ENCODE results near the gene LZTS3. TPM values are rescaled to one million over a fixed set of nuclear protein-coding genes. Genes with fewer than 3 reads are reported as not detected.

The LZTS3 gene
- total and polyA plus RNA-seq, 12 donors = 3.6 to 29.9 (median 11.5) TPM

DNA sequence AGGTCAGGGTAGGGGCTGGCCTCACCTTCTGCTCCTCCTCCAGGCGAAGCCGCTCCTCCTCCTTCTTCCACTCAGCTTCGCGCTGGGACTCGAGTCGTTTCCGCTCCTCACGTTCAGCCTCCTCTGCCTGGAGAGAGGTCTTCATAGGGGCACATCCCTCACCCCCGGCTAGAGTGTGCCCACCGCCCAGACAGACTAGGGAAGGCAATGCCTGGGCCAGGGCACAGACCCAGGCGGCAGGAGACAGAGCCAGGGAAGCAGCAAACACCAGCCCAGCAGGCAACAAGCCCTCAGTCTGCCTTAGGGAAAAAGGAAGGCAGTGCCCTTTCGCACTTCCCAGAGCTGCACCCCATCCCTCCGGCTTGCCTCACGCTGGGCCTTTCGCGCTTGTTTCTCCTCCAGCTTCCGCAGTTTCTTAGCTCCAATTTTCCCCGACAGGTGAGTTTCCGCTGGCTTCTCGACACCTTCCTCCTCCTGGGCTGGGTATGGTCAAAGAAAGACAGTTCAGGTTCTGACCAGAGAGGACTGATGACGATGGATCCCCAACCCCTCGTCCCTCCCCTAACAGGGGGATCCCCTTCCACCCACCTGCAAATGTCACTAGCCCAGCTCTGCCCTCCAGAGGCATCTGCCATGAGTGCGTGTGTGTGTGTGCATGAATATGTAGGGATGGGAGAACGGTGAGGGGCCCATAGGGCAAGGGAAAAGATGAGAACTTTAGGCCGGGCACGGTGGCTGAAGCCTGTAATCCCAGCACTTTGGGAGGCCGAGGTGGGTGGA lies 26.8 kb upstream of the LZTS3 start:
- H3K27ac ChIP-seq = no peak overlapping the region
- no peaks in the 10 kb centered on the region for H3K27me3 ChIP-seq
- H3K4me1 ChIP-seq (replicated peaks in 1 of 2) = peaks cover 10 to 13% of the 10 kb centered on the region in 2 donors
- no peak for TF ChIP-seq CTCF (IDR thresholded peaks at IDR 0.05)
- no peak for TF ChIP-seq POLR2A (IDR thresholded peaks at IDR 0.05)
- H3K9me3 ChIP-seq (replicated peaks in 1 of 3) = no peaks in the 10 kb centered on the region
- intact Hi-C loops (cut with DNase I) = no loop called here
- H3K4me3 ChIP-seq = no peak overlapping the region
- no peak for DNase-seq
- WGBS, 4 donors = 86 to 91% (median 89%) methylated on average over 25 to 27 of the region's 27 CpGs
- H3K36me3 ChIP-seq (replicated peaks in 1 of 2) = peaks cover 0 to 45% of the 10 kb centered on the region in 2 donors

DNA sequence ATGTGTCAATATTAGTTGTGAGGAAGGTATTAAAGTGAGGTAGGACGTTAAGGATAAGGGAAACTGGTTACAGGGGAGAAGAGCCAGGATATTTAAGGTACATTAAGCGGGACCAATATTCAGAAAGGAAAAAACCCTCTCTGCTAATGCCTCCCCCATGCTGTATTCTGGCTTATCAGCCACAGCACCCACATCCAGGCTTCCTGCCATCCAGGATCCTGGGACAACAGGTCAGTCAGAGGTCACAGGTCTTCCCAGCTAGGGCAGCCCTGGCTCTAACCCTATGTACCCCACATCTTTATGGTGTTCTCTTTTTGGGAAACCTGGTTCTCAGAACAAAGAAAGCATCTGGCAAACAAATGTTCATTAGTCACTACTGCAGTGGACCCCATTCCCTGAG lies 25.9 kb upstream of the LZTS3 start:
- H3K27ac ChIP-seq = no peak overlapping the region
- 47 to 71% (median 49%) methylated on average over 2 of the region's 2 CpGs for WGBS, 4 donors
- H3K36me3 ChIP-seq (replicated peaks in 1 of 2) = peaks cover 0 to 55% of the 10 kb centered on the region in 2 donors
- H3K9me3 ChIP-seq (replicated peaks in 1 of 3) = no peaks in the 10 kb centered on the region
- H3K4me3 ChIP-seq = no peak overlapping the region
- peaks cover 10 to 13% of the 10 kb centered on the region in 2 donors for H3K4me1 ChIP-seq (replicated peaks in 1 of 2)
- intact Hi-C loops (cut with DNase I) = no loop called here
- TF ChIP-seq CTCF (IDR thresholded peaks at IDR 0.05) = no peak
- no peak for TF ChIP-seq POLR2A (IDR thresholded peaks at IDR 0.05)
- H3K27me3 ChIP-seq = no peaks in the 10 kb centered on the region
- DNase-seq = no peak

DNA sequence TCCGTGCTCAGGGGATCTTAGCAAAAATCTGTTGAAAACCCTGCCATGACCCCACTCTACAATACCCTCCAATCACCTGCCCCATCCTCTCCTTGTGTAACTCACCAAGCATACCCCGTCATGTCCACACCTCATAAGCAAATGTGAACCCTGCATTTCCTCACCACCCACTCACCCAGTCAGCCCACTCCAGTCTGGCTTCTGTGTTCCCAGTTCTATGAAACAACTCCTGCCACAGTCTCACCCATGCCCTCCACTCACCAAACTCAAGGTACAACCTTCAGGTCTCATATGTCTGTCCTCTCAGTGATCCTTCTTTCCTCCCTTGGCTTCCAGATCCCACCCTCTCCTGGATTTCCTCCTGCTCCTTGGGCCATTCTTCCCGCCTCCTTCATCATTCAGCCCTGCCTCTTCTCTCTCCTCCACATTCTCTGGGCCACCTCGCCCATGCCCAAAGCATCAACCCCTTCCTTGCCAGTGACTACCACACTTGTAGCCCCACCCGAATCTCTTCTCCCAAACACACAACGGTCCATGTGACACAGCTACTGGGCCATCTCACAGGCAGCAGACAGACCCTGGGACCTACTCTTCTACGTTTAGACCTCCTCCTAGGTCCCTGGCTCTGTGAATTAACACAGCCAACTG lies 22.4 kb upstream of the LZTS3 start:
- intact Hi-C loops (cut with DNase I) = no loop called here
- no peak for DNase-seq
- no peak overlapping the region for H3K4me3 ChIP-seq
- 91 to 95% (median 93%) methylated on average over 7 of the region's 7 CpGs for WGBS, 4 donors
- TF ChIP-seq CTCF (IDR thresholded peaks at IDR 0.05) = no peak
- no peak for TF ChIP-seq POLR2A (IDR thresholded peaks at IDR 0.05)
- H3K27me3 ChIP-seq = no peaks in the 10 kb centered on the region
- no peaks in the 10 kb centered on the region for H3K4me1 ChIP-seq (replicated peaks in 1 of 2)
- no peak overlapping the region for H3K27ac ChIP-seq
- peaks cover 0 to 85% of the 10 kb centered on the region in 2 donors for H3K36me3 ChIP-seq (replicated peaks in 1 of 2)
- H3K9me3 ChIP-seq (replicated peaks in 1 of 3) = no peaks in the 10 kb centered on the region

DNA sequence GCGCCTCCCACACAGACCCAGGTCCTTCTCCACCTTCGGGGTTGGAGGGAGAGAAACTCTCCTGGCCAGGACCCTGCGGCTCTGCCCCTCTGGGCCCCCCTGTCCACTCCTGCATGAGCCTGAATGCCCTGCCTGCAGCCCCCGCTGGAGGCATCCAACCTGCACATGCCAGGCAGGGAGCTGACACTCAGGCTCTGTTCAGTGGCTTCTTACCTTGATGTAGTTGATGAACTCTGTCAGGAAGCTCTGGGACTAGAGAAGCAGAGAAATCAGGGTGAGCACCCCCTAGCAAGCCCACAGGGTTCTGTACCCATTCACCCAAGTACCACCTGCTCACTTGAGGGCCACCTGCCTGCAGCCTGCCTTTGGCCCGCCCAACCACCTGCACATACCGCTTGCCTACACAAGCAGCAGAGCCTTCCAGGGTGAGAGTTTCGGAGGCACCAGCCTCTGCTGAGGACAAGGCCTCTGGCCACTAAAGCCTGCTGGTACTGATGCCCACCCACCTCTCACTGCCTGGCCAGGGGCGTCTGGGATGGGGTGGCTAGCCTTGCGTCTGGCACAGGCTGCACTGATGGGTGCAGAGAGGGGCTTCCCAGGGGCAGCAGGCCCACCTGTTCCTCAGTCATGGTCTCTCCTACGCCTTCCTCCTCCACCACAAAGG lies 21.4 kb upstream of the LZTS3 start:
- Histone ChIP-seq H3K27ac (no peak overlapping the region), H3K36me3 (replicated peaks in 1 of 2) (peaks cover 0 to 85% of the 10 kb centered on the region in 2 donors), H3K4me1 (replicated peaks in 1 of 2) (no peaks in the 10 kb centered on the region), H3K9me3 (replicated peaks in 1 of 3) (no peaks in the 10 kb centered on the region), H3K27me3 (no peaks in the 10 kb centered on the region), H3K4me3 (no peak overlapping the region)
- 92 to 100% (median 94%) methylated on average over 4 to 10 of the region's 10 CpGs for WGBS, 4 donors
- intact Hi-C loops (cut with DNase I) = no loop called here
- DNase-seq = no peak
- TF ChIP-seq POLR2A (IDR thresholded peaks at IDR 0.05) (no peak), CTCF (IDR thresholded peaks at IDR 0.05) (no peak)

Measured in adrenal gland (tissue), 12 donors.